ENCODE data around the gene ACE.

ACE gene

DNA sequence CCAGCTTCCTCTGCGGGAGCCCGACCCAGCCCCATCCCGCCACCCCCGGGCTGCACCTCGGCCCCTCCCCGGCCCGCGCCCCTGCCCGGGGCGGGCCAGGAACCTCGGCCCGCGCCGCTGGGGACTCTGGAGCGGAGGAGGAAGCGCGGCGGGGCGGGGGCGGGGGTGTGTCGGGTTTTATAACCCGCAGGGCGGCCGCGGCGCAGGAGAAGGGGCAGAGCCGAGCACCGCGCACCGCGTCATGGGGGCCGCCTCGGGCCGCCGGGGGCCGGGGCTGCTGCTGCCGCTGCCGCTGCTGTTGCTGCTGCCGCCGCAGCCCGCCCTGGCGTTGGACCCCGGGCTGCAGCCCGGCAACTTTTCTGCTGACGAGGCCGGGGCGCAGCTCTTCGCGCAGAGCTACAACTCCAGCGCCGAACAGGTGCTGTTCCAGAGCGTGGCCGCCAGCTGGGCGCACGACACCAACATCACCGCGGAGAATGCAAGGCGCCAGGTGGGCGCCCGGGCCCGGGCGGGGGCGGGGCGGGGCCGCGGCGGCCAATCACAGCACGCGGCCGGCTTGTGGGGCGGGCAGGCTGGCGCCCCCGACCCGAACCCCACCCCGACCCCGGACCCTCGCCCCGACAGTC, at the start of gene ACE:
TSS of gene ACE (plus strand) at position 208 of the 626 bp plus-strand sequence. CDS start at position 242, 34 bp downstream.
- no peak for DNase-seq (ENCODE audit: low read depth in 2 of 2)

DNA sequence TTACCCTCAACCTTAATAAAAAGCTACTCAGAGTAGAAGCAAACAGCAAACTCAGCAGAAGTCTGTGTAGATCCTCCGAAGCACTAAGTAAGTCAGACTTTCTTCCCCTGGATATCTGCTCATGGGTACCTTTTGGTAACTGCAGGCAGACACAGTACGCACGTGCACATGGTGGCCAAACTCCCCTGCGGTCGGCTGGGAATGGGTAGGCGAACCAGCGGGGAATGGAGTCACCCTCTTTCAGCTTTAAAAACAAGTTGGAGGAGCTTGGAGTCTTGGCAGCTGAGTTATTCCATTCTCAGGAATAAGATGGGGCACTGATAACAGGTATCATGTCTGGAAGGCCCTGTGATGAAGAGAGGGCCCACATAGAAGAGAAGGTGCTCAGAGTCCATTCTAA, 47.1 kb upstream of the ACE start:
- DNase-seq (ENCODE audit: low read depth in 2 of 2): no peak

DNA sequence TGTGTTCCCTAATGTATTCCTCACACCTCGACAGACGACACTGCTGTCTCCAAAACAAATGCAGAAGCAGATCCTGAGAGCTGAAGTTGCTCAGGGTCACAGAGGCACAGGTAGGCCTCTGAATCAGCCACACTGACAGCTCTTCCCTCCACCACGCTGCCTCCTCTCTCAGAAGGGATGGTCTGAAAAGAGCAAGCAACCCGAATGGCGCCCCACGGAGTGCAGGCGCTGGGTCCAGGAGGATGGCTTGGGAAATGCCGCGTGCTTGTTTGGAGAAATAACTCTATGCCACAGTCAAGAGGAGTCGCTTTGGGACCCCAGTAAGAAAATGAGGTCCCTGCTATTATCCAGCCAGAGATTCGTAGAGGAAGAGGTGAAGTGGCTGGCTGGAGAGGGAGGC, 46.6 kb upstream of the ACE start:
- no peak for DNase-seq (ENCODE audit: low read depth in 2 of 2)

DNA sequence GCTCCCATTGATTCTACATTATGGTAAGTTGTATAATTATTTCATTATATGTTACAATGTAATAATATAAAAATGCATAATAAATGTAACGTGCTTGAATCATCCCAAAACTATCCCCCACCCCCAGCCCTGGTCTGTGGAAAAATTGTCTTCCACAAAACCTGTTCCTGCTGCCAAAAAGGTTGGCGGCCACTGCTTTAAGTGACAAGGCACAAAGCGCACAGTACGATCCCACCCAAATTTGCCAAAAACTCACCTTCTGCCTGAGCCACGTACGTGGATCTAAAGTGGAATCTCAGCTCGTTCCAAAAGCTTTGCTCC, 45.3 kb upstream of the ACE start:
- DNase-seq (ENCODE audit: low read depth in 2 of 2): no peak

DNA sequence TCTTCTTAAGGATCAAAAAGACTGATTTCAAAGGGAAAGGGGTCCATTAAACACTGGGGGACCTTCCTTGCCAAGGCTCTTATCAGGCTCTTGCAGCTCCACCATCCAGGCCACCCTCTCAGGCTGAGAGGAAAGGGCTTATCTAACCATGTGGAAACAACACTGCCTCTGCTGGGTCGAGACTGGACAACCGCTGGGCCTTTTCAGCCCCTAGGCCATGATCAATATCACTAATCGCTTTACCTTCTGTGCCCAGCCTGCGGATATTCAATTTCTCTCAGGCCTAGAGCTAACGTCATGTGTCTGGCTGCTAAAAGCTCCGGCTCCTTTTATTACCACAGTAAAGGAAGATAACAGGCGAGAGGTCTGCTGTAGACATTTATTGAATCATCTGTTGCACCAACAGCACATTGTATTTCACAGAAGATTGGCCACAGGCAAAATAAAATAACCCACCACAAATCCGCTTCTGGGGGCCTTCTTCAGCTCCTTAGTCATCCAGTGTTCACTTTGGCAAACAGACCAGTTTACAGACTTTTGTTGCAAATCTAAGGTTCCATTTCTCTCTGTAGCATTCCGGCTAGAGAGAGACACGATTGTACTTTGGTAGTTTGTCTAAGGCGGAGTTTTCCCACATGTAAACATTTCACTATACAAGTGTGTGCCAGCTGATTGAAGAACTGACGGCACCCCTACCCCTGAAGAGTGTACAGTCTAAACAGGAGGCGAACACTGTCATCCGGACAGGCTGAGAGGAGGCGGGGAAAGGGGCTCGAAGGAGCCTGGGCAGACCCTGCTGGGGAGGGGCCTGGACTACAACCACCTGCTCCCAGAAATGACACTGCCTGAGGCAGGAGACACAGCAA, 44.7 kb upstream of the ACE start:
- DNase-seq (ENCODE audit: low read depth in 2 of 2): no peak

DNA sequence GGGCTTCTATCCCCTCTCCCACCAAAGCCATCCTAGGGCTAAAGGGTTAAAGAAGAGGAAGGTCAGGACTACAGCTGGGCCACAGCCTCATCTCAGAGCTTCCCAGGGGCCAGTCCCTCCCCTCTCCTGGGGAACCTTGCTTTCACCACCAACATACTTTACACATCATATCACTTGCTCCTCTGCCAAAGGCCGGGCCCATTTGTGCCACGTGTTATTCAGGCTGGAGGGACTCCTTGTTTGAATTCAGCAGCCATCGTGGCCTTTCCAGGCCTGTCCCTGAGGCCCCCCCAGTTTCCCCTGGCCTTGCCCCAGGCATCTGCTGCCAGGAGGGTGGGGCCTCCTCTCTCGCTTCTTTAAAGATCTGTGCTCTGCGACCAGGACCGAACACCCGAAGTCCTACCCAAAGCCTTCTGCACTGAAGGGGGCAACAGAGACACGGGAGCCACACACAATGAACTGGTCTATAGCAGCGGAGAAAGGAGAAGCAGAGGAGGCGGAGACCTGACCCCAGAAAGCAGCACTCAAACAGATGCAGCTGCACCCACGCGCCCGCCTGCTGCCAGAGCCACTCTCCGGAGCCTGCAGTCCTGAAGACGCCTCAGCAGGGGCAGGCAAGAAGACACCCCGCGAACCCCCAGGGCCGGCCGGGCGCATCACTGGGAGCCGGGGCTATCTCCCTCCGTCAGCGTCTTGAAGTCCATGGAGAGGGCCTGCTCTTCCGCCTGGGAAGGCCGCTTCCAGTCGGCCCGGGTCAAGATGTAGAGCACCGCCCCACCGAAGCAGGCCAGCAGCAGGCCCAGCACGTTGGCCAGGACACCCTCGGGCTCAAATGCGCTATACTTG, 42.9 kb upstream of the ACE start:
- no peak for DNase-seq (ENCODE audit: low read depth in 2 of 2)

DNA sequence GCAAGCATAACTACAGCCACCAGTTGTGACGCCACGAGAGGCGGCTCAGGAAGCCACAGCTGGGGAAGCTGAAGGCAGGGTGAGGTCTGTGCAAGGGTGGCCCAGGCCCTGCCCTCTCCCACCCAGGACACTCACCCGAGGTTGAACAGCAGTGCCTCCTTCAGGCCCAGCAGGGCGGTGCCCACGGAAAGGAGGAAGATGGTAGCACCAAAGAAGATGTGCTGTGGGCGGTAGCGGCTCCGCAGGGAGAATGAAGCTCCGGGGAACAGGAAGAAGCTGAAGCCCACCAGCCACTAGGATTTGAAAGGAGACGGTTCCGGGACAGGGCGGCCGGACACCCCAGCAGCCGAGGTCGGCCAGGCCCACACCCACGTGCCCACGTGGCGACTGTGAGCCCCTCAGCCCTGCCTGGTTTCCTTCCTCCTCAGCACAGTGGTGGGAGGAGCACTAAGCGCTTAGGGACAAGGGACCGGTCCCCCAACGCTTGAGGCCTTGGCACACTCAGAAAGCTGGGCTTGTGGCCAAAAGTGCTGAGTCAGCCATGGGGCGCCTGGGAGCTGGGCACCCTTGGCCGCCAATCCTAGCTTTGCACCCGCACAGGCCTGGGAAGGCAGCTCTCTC, 41.8 kb upstream of the ACE start:
- DNase-seq (ENCODE audit: low read depth in 2 of 2): no peak

DNA sequence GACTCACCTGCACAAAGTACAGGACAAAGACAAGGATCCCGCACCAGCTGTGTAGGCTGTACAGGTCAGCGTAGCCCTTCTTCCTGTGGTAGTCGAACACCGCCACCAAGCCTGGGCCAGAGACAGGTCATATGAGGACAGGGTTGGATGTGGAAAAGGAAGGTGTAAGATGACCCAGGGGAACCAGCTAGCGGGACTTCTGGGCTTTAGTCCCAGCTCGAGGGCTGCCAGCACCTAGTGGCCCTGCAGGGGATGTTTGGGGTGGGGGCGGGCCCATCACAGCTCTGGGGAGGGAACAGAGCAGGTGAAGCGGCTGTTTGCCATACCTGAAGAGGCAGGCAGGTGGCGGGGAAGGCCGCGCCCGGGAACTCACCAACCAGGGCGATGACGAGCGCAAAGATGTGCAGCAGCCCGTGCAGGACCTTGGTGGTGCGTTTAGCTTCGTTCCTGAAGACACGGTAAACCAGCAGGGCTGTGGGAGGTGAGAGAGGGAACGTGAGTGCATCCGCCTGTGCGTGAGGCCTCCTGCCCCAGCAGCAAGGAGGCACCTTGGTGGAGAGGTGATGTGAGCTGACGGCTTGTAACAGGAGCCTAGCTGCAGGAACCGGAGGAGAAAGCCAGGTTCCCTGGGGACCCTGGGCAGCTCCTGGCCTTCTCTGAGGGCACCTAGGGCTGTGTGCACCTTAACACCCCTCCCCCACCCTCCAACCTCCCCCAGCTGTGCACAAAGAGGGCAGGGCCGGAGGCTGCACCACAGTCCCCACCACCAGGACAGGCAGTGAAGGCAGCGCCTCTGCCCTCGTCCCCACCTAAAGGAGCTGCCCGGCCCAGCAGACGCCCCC, 41.0 kb upstream of the ACE start:
- DNase-seq (ENCODE audit: low read depth in 2 of 2): no peak

DNA sequence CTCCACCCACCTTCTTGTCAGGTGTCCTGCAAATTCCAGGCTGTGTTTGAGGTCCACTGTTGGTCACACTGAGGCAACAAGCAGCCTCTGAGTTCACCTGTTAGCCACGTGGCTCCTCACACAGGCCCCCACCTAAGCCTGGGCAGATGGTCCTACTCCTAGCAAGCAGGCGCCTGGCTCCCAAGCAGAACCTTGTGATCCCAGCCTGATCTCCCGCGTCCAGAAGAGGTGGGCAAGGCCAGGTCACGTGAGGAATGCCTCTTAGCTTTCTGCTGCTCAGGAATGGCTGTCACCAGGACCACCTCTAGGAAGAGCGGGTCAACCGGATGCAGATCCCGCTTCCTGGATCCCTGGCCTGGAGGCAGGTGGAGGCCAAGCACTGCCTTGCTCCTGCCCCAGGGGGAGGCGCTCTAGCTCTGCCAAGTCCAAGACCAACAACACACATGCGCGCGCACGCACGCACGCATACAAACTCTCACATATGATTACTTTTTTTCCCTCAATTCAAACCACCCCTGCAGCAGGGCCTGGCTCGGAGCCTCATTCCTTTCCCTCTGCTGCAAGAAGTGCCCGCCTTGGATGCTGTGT, 40.2 kb upstream of the ACE start:
- DNase-seq (ENCODE audit: low read depth in 2 of 2): no peak

DNA sequence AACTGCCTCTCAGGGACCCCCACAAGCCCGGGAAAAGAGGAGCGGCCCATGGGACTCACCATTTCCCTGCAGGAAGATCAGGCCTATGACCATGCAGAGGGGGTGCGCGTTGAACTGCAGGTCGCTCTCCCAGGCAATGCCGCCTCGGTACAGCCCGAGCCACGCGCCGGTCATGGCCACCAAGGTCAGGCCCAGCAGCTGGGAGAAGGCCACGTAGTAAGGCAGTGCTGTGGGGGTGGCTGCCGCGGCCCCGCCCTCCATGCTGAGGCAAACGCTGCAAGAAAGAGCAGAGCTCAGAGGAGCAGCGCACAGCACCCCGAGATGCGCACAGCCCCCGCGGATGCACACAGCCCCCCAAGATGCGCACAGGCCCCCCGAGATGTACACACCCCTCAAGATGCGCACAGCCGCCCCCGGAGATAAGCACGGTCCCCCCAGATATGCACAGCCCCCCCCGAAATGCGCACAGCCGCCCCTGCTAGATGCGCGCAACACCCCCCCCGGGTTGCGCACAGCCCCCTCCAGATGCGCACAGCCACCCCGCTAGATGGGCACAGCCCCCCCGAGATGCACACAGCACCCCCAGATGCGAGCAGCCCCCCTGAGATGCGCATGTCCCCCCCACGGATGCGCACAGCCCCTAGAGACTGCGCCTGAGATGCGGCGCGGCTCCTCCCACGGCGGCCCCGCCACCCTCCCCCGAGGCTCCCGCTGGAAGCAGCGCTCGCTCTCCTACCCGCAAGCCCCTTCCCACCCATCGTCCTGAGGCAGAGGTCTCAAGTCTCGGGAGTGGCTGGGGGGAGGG, 39.4 kb upstream of the ACE start:
- no peak for DNase-seq (ENCODE audit: low read depth in 2 of 2)

DNA sequence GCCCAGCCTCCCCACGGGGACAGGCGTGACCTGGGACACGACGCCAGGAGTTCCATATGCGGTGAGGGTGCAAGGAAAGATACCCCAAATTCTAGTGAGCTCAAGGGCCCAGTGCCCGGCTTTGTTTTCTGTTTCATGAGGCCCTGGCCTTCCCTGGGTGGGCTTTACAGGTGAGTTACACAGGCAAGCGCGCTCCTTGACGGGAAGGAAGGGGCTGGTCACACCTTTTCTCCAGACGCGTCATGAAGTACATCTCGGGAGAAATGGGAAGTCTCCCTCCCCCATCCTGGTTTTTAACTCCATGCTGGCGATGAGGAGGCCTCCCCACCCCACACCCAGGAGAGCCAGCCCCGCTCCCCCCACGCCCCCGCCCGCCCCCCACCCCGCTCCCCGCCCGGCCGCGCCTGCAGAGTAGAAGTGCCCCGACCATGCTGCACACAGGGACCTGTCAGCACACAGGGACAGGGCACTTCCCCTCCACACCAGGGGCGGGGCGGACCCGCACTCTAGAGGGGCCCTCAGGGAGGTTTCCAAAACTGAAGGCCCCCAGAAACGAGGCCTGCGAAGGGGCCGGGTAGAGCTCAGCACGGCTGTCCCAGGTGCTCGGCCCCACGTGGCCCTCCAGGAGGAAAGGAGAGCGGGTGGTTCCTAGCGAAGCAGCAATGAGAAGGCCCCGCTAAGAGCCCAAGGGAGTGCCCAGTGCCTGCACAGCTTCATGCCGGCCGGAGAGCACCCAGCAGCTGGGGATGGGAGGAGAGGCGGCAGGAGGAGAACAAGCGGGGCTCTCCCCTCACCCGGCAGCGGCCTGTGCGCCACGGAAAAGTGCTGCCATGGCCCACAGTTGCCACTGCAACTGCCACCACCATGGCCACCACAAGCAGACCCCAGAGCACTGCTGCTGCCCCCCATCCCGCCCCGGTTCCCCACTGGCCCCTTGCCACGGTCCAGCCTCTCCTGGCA, 38.5 kb upstream of the ACE start:
- no peak for DNase-seq (ENCODE audit: low read depth in 2 of 2)

DNA sequence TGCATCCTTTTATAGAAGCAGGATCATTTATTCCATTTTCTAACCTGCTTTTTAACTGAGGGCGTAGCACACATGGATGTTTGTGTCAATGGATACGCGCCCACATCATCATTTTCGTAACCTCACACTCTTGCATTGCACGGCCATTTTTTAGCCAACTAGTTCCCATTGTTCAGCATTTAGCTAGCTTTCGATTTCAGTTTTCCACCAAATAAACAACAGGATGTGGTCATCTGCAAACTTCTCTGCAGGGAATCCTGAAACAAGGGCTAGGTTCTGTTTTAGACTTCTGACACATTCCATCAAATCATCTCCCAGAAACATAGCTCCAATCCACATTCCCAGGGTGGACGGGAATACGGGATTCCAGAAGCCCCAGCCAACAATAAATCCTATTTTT, 37.2 kb upstream of the ACE start:
- DNase-seq (ENCODE audit: low read depth in 2 of 2): no peak

DNA sequence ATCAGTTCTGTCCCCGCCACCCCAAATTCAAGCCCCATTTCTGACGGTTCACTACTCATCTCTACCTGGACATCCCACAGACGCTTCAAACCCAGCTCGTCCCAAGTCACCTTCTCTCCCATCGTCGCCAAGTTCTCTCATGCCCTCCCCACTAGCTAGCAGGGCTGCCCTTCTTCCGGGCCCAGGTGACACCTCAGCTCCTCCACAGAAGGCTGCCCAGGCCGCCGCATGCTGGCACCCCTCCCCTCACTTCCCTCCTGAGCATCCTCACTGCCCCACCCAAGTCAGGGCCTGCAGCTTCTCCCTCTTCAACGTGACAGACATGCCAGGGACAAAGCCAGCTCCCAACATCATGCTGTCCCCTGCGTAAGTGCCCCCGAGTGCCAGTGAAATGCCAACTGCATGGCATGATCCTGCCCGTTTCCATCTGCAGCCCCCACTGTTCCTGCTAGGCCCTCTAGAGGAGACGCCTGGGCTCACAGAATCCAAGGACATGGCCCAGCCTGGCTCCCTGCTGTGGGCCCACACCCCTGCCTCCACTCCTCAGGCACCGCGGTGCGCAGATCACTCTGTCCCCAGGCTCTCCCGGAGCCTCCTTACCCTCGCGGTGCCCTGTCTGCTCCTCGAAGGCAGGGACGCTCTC, 36.6 kb upstream of the ACE start:
- no peak for DNase-seq (ENCODE audit: low read depth in 2 of 2)

DNA sequence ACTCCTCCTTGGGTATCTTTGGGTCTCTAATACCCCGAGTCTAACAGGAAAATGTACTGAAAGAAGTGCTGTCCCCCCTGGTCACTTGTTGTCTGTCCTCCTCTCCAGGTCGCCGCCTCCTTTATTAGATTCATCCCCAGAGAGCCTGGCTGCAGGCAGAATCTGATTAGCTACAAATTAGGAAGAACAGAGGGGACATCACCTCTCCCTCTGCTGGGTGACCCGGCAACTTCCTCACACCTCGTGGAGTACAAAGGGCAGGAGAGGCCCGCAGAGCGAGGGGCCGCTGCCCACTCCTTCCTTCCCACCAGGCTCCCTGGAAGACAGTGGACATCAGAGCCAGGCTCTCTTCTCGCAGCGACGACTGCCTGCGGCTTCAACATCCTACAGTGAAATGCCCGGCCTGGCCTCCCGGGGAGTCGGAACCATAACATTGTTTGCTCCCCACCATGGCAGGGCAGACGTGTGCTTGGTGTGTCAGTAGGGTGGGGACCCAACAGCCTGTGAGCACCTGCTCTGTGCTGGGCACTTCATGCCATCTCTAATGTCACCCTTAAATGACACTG, 36.0 kb upstream of the ACE start:
- no peak for DNase-seq (ENCODE audit: low read depth in 2 of 2)

DNA sequence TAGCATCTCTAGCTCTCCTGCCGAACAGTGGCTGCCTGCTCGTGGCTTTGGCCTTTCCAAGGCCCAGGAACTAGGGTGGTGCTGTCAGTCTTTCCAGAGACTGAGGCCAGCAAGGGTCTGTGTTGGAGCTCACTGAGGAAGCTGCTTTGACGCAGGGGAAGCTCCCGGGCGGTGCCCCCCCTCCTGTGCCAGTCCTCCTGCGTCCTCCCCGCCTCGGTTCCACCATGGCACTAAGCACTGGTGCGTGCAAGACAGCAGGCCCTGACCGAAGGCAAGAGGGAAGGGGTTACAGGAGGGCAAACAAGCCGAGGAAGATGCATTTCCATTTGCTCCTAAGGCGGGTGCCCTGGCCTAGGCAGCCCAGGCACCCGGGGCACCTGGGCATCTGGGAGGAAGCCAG, 35.2 kb upstream of the ACE start:
- DNase-seq (ENCODE audit: low read depth in 2 of 2): no peak

DNA sequence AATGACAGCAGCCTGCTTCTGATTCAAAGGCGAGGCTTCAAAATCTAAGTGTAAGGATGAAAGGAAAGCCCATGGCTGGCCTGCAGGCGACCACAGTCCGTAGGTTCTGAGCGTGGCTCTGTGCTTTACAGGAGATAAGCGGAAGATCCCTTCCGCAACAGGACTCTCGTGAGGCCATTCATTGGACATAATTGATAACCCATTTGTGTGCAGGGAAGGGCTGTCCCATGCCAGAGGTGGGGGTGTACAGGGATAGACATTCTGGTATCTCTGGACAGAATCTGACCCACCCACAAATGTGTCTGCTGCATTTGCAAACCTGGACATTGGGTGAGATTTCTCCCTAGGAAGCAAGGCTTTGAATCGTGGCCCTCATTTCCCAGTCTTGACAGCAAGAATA, 34.8 kb upstream of the ACE start:
- DNase-seq (ENCODE audit: low read depth in 2 of 2): no peak

DNA sequence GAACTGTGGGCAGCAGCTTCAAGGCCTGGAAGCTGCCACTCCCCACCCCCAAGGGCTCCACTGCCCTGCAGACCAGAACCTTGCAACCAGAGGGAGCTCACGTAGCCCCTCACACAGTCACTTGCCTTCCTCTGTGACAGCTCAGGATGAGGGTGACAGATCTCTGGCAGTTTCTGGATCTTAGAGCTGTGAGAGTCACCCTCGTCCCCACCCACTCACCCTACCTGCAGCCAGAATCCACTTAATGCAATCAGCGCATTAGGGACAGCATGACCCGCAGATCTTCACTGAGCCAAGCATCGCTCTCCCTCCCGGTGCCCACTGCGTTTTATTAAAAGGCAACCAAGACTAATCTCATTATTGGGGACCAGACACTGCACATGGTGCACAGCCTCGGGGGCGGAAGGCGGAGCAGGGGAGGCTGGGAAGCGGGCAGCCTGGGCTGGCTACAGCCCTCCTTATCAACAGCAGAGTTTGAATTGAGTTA, 34.3 kb upstream of the ACE start:
- DNase-seq (ENCODE audit: low read depth in 2 of 2): no peak

DNA sequence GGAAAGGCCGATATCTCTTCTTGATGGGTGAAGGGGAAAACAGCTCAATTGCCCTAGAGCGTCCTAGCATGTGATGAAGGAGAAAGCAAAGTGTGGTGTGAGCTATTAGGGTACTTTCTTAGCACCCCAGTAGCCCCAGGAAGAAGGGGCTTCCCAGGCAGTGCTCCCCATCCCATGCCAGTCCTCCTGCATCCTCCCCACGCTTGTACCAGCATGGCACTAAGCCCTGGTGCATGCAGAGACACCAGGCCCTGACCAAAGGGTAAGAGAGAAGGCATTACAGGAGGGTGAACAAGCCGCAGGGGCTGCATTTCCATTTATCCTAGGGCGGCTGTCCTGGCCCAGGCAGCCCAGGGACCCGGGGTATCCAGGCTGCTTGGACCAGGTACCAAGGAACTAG, 33.8 kb upstream of the ACE start:
- DNase-seq (ENCODE audit: low read depth in 2 of 2): no peak

Measured in stimulated activated CD8-positive, alpha-beta memory T cell treated with anti-CD3 and anti-CD28 coated beads, Interleukin-2, amount 100 ng/mL, for 1 hour (primary cell).